CD4-positive, alpha-beta T cell treated with Interleukin-6 at 100 ng/mL for 8 hours (primary cell): ENCODE results near the gene SMC1A.

Source experiments
- DNase-seq: peaks from one replicate; pipeline ENCODE4 v3.0.0-alpha.2; 2020; ENCODE audit warnings: mixed read lengths, low spot score

SMC1A gene

GRCh38 chrX:53340852-53341645 is 81.4 kb downstream of the SMC1A start:
- DNase-seq = no peak

GRCh38 chrX:53337101-53337500 is 85.4 kb downstream of the SMC1A start:
- no peak for DNase-seq

- DNase-seq = no peak
These were observed 88.6 kb downstream of the SMC1A start for GRCh38 chrX:53333853-53334252.

GRCh38 chrX:53332204-53332603 is 90.2 kb downstream of the SMC1A start:
- no peak for DNase-seq

GRCh38 chrX:53330331-53330730 is 92.1 kb downstream of the SMC1A start:
- no peak for DNase-seq

DNA sequence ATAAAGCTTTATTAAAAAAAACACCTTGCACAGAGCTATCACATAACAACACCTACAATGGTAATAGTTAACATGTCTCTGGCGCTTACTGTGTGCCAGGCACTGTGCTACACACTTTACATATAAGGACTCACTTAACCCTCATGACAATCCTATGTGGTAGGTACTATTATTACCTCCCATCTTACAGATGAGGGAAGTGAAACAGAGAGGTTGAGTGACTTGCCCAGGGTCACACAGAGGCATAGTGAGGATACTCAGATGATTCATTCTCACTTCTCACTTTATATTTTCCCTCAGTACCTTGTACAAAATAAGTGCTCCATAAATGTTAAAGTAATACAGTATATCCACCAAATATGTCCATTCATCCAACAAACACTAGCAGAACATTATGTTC is 97.7 kb downstream of the SMC1A start:
- no peak for DNase-seq
